ENCODE results near the gene TCTN3. TPM values are rescaled to one million over a fixed set of nuclear protein-coding genes. Genes with fewer than 3 reads are reported as not detected.
"Not testable (repeated sequence)": the region's sequence is repeated elsewhere in the genome, so short reads cannot be mapped to it uniquely, and the experiment has no call there.

TCTN3 gene
- total and polyA plus RNA-seq, 2 donors (not counting 3 experiments of a cell fraction or from before 2014, with no cell fraction given): 40.4 to 52.6 TPM

DNA sequence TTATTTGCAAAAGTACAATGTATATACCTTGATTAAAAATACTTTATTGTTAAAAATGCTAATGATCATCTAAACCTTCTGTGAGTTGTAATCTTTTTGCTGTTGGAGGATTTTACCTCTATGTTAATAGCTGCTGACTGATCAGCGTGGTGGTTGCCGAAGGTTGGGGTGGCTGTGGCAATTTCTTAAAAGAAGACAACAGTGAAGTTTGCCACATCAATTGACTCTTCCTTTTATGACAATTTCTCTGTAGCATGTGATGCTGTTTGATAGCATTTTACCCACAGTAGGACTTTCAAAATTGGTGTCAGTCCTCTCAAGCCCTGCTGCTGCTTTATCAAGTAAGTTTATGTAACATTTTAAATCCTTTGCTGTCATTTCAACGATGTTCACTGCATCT is 45.3 kb upstream of the TCTN3 start:
- H3K36me3 ChIP-seq (ENCODE audit: control insufficient read depth in 2 of 2, extremely low read depth in 1 of 2, insufficient read depth in 2 of 2, low read length in 2 of 2): no peaks in the 10 kb centered on the region
- H3K27me3 ChIP-seq (ENCODE audit: control insufficient read depth in 2 of 2, insufficient read depth in 2 of 2, low read length in 2 of 2): no peaks in the 10 kb centered on the region
- FAIRE-seq (no peak), DNase-seq (ENCODE audit: low read depth, low spot score) (no peak)
- H3K79me2 ChIP-seq (ENCODE audit: control insufficient read depth, insufficient read depth, low read length): no peaks in the 10 kb centered on the region
- H3K9ac ChIP-seq (replicated peaks; ENCODE audit: extremely low read depth, insufficient read depth, low read length): no peak overlapping the region
- ChIA-PET CTCF (interaction anchor here (3.3 to 4.0 kb wide), 3 partner anchors 45 to 103 kb away, joined by 16 to 79 read pairs (median 27); partner anchors contain the start of gene TCTN3), POLR2A (no interaction called here)
- no peak overlapping the region for H3K4me2 ChIP-seq (ENCODE audit: insufficient read depth, low read length)
- no peak overlapping the region for H2AFZ ChIP-seq (ENCODE audit: low read depth, low read length)
- no peaks in the 10 kb centered on the region for H4K20me1 ChIP-seq (replicated peaks; ENCODE audit: control insufficient read depth, extremely low read depth, insufficient read depth, low read length)
- no TSS peak for BruUV-seq (replicated peaks)
- no peaks in the 10 kb centered on the region for H3K9me3 ChIP-seq (replicated peaks; ENCODE audit: control insufficient read depth, insufficient read depth, low read length)
- no peak overlapping the region for H3K4me3 ChIP-seq (replicated peaks in 1 of 3; ENCODE audit: insufficient read depth in 1 of 3, low read depth in 1 of 3, low read length in 3 of 3)
- TF ChIP-seq POLR2A (IDR thresholded peaks at IDR 0.05; ENCODE audit: low read depth, low read length): no peak
- no peak for TF ChIP-seq POLR2AphosphoS5 (IDR thresholded peaks at IDR 0.05; ENCODE audit: insufficient read depth, low read depth, low read length)
- TF ChIP-seq, protein P1, sequence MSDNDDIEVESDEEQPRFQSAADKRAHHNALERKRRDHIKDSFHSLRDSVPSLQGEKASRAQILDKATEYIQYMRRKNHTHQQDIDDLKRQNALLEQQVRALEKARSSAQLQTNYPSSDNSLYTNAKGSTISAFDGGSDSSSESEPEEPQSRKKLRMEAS (IDR thresholded peaks at IDR 0.05; ENCODE audit: insufficient read depth, insufficient read length): no peak
- no peak for TF ChIP-seq GATA2 (IDR thresholded peaks at IDR 0.05; ENCODE audit: insufficient read depth, insufficient read length, low read depth, low read length)
- TF ChIP-seq JUN (IDR thresholded peaks at IDR 0.05; ENCODE audit: borderline replicate concordance, insufficient read depth, insufficient read length, low read depth): no peak
- TF ChIP-seq FOS (IDR thresholded peaks at IDR 0.05; ENCODE audit: borderline replicate concordance, insufficient read depth, low read length): no peak
- no peak for TF ChIP-seq EZH2 (IDR thresholded peaks at IDR 0.05; ENCODE audit: borderline replicate concordance, low read depth, low read length, severe bottlenecking)
- TF ChIP-seq, protein P2, sequence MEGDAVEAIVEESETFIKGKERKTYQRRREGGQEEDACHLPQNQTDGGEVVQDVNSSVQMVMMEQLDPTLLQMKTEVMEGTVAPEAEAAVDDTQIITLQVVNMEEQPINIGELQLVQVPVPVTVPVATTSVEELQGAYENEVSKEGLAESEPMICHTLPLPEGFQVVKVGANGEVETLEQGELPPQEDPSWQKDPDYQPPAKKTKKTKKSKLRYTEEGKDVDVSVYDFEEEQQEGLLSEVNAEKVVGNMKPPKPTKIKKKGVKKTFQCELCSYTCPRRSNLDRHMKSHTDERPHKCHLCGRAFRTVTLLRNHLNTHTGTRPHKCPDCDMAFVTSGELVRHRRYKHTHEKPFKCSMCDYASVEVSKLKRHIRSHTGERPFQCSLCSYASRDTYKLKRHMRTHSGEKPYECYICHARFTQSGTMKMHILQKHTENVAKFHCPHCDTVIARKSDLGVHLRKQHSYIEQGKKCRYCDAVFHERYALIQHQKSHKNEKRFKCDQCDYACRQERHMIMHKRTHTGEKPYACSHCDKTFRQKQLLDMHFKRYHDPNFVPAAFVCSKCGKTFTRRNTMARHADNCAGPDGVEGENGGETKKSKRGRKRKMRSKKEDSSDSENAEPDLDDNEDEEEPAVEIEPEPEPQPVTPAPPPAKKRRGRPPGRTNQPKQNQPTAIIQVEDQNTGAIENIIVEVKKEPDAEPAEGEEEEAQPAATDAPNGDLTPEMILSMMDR (IDR thresholded peaks at IDR 0.05; ENCODE audit: extremely low read depth in 1 of 2, insufficient read depth in 1 of 2, low read depth in 1 of 2, low read length in 2 of 2): no peak
- no peak for TF ChIP-seq MYC (IDR thresholded peaks at IDR 0.05; ENCODE audit: low read depth, low read length)
- dilution Hi-C loops (cut with MboI; ENCODE audit: extremely low pct_ligation_motif_present, low sequenced_read_pairs): no loop called here
- no peak overlapping the region for H3K27ac ChIP-seq (ENCODE audit: insufficient read depth, low read depth, low read length)
- H3K4me1 ChIP-seq (ENCODE audit: control insufficient read depth, extremely low read depth, insufficient read depth, low read length): peaks cover 26% of the 10 kb centered on the region
- intact Hi-C loops (cut with micrococcal nuclease): no loop called here
- H3K9me1 ChIP-seq (replicated peaks; ENCODE audit: control insufficient read depth, extremely low read depth, insufficient read depth, low read length): no peaks in the 10 kb centered on the region

DNA sequence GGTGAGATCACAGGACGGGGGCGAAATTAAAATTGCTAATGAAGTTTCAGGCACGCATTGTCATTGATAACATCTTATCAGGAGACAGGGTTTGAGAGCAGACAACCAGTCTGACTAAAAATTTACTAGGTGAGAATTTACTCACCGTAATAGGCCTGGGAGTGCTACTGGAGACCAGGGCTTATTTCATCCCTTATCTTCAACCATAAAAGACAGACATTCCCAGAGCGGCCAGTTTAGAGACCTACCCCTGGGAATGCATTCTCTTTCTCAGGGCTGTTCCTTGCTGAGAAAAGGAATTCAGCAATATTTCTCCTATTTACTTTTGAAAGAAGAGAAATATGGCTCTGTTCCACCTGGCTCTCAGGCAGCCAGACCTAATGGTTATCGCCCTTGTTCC is 39.2 kb upstream of the TCTN3 start:
- dilution Hi-C loops (cut with MboI; ENCODE audit: extremely low pct_ligation_motif_present, low sequenced_read_pairs); H2AFZ ChIP-seq (ENCODE audit: low read depth, low read length); H3K36me3 ChIP-seq (ENCODE audit: control insufficient read depth in 2 of 2, extremely low read depth in 1 of 2, insufficient read depth in 2 of 2, low read length in 2 of 2); DNase-seq (ENCODE audit: low read depth, low spot score); H3K27me3 ChIP-seq (ENCODE audit: control insufficient read depth in 2 of 2, insufficient read depth in 2 of 2, low read length in 2 of 2); BruUV-seq (replicated peaks); intact Hi-C loops (cut with micrococcal nuclease); H3K79me2 ChIP-seq (ENCODE audit: control insufficient read depth, insufficient read depth, low read length); H3K9ac ChIP-seq (replicated peaks; ENCODE audit: extremely low read depth, insufficient read depth, low read length); H4K20me1 ChIP-seq (replicated peaks; ENCODE audit: control insufficient read depth, extremely low read depth, insufficient read depth, low read length); POLR2A ChIA-PET; H3K9me3 ChIP-seq (replicated peaks; ENCODE audit: control insufficient read depth, insufficient read depth, low read length); H3K9me1 ChIP-seq (replicated peaks; ENCODE audit: control insufficient read depth, extremely low read depth, insufficient read depth, low read length); H3K4me3 ChIP-seq (replicated peaks in 1 of 3; ENCODE audit: insufficient read depth in 1 of 3, low read depth in 1 of 3, low read length in 3 of 3); H3K27ac ChIP-seq (ENCODE audit: insufficient read depth, low read depth, low read length); H3K4me2 ChIP-seq (ENCODE audit: insufficient read depth, low read length); FAIRE-seq: not testable (repeated sequence)
- CTCF ChIA-PET: interaction anchor here (1.7 kb wide), 1 partner anchor 39 kb away, joined by 3 read pairs; the partner anchor contains the start of gene TCTN3
- H3K4me1 ChIP-seq (ENCODE audit: control insufficient read depth, extremely low read depth, insufficient read depth, low read length): peaks cover 15% of the 10 kb centered on the region
